Kidney glomerular epithelial cell (primary cell): Measurements from ENCODE around the gene IGFBP6.
"Not testable (repeated sequence)": the region's sequence is repeated elsewhere in the genome, so short reads cannot be mapped to it uniquely, and the experiment has no call there.

Experiments
- DNase-seq: peaks from one replicate; lab custom pipeline; 2025; lab: John Stamatoyannopoulos, UW

IGFBP6 gene

GRCh38 chr12:53070877-53071492, 26.5 kb upstream of the IGFBP6 start:
- no peak for DNase-seq

- DNase-seq = no peak
Measured at GRCh38 chr12:53071591-53072551, 25.6 kb upstream of the IGFBP6 start.

GRCh38 chr12:53073881-53074280, 23.6 kb upstream of the IGFBP6 start:
- DNase-seq = no peak

- DNase-seq = no peak
Measured at GRCh38 chr12:53074283-53074998, 23.0 kb upstream of the IGFBP6 start.

GRCh38 chr12:53074999-53075370, 22.5 kb upstream of the IGFBP6 start:
- DNase-seq = no peak

DNA sequence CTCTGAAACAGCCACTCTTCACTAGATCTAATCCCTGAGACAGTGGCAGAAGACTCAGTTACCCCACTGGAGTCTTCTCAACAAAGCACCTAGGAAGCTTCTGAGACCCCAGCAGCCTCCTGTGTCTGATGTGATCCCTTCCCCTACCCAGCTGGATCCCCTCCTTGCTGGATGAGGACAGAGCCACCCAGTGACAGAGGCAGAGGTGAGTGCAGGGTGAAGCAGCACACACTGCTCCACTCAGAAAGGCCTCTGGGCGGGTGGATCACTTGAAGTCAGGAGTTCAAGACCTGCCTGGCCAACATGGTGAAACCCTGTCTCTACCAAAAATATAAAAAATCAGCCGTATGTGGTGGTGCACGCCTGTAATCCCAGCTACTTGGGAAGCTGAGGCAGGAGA, 21.0 kb upstream of the IGFBP6 start:
- no peak for DNase-seq

DNA sequence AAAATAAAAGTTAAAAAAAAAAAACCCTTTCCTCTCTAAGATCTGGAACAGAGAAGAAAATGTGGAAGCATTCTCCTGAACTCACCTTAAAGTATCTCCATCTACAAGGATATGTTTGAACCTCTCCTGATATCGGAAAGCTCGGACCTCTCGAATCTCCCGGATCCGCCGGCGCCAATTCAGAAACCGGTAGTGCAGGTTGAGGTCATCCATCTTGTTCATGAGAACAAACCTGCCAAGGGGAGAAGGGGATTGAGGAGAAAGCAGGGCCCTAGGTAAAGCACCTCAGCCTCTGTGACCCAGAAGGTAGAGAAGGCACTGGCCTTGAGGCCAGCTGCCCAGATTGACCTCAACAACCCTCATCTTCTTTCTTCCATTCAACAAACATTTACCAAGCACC, 20.4 kb upstream of the IGFBP6 start:
- DNase-seq = no peak

DNA sequence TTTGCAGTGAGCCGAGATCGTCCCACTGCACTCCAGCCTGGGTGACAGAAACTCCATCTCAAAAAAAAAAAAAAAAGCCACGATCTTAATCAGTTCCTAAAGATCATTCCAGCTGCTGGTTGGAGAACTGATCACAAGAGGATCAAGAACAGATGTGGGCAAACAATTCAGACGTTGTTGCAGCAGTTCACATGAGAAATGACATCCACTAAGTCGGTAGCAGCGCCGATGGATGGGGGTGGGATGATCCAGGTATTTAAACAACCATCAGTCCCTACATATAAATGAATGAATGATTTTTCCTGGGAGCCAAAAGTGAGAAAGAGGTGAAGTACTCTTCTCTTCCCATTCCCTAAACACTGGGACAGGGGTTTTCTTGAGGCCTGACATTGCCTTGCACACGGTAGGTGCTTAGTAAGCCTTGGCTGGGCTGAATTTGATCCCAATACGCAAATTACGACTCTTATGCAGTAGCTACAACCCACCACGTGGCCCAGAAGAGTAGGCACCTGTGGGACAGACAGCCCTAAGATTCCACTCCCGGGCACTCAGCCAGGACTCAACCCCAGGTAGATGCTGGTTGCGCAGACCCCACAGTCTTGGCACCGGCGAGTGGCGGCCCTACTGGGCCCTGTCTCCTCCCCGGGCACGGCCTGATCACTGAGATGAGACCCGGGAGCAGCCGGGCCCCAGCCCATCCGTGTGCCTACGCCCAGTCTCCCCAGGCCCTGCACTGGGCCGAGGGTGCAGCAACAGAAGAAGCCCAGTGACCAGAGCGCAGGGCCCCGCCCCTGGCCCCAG, 18.8 kb upstream of the IGFBP6 start:
- DNase-seq = no peak

DNA sequence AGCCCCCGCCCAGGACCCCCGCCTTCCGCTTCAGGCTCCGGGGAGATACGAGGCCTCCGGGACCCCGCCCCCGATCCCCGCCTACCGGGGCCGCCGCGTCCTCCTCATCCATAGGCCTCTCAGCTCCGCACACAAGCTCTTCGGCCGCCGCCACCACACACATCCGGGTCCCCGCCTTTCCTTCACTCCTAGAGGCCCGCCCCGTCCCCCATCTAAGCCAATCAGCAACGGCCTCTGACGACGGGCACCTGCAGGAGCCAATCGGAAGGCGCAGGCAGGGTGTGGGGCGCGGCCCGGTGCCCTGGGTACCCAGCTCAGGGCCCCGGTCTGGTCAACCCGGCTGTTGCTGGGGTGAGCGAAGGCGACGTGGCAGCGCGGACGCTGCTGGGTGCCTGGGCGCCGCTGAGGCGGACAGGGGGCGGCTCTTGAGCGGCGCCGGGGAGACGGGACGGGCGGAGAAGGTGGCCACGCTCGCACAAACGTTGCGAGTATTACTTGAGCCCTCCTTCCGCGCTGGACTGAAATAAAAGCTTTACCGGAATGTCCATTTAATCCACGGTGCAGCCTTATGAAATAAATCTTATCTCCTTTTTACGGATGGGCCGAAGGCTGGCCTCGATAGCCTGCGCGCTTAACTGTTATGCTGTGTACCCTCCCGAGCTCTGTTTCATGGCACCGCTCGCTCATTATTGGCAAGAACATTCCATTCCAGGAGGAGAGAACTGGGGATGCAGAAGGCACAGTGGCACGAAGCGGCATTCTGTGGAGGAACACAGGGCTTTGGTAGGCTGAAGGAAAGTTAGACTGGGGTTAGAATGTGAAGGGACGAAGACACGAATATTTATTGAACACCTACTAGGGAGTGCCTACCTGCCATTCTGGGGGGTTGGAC, 18.0 kb upstream of the IGFBP6 start, which contains the start of gene SPRYD3:
Gene SPRYD3, minus strand, starts transcription at position 165 of the 892 bp plus-strand sequence. Its CDS starts 57 bp downstream, at position 108.
- DNase-seq = peak; percentile 93

- DNase-seq = no peak
Measured at GRCh38 chr12:53082637-53083175, 14.8 kb upstream of the IGFBP6 start.

DNA sequence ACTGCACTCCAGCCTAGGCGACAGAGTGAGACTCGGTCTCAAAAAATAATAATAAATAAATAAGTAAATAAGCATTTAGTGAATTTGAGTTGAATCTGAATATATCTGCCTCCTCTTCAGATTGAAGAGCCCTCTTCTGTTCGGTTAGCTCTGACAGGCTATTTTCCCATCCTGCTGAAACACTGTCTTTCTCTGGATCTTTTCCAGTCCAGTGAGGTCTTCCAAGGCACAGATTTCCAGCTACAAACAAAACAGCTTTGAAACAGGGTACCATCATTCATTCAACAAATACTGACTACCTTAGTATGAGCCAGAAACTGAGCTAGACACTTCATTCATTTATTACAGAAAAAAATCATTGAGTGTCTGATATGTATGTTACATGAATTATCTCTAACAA, 11.1 kb upstream of the IGFBP6 start:
- DNase-seq = no peak

DNA sequence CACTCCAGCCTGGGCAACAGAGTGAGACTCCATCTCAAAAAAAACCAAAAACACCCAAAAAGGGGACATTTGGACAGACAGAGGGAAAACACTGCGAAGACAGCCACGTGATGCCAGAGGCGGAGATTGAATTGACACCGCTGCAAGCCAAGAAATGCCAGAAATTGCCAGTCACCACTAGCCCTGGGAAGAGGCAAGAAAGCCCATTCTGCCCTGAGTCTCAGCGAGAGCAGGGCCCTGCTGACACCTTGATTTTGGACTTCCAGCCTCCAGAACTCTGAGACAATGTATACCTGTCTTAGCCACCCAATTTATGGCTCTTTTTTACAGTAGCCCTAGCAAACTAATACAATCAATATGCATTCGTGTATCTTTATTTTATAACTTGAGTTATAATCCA, 7.4 kb upstream of the IGFBP6 start:
- DNase-seq = no peak

GRCh38 chr12:53090554-53090953, 6.9 kb upstream of the IGFBP6 start:
- DNase-seq = no peak

- no peak for DNase-seq
Measured at GRCh38 chr12:53091756-53092155, 5.7 kb upstream of the IGFBP6 start.

DNA sequence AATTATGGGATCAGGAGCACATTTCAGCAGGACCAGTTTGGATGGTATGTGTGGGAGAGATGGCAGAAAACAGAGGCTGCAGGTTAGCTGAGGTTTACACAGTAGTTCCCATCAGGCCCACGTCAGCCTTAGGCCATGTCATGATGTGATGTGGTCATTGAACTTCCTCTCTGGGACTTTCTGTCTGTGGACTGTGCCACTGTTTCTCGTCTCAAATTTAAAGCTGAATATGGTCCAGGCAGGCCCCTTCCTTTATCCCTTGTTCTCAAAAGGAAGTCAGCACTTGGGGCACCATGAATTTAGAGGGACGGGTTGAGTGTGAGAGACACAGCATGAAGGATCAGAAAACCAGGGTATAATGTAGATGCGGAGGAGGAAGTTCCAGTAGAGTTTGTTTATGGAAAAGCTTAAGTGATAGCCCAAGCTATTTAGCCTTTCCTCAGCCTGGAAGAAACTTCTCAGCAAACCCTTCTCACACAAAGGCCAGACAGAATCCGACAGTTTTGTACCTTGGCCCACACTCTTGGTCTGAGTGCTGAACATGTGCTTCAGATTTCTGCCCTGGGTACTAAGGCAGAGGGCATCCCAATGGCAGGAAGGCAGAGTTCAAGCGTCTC, 3.6 kb upstream of the IGFBP6 start:
- no peak for DNase-seq

DNA sequence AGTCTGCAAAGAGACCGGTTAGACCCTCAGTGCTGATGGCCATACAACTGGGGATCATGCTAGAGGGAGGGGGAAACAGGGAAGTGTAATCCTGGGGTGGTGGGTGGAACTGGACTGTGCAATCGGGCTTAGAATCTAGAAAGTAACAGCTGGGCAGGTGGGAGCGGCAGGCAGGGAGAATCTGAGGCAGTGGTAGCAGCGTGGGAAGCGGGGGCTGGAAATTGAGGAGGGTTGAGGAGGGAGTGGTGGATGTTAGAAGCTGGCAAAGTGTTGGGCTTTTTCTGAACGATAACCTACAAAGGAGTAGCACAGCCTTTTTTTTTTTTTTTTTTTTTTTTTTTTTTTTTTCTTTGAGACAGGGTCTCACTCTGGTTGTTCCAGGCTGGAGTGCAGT, 3.1 kb upstream of the IGFBP6 start:
- no peak for DNase-seq

DNA sequence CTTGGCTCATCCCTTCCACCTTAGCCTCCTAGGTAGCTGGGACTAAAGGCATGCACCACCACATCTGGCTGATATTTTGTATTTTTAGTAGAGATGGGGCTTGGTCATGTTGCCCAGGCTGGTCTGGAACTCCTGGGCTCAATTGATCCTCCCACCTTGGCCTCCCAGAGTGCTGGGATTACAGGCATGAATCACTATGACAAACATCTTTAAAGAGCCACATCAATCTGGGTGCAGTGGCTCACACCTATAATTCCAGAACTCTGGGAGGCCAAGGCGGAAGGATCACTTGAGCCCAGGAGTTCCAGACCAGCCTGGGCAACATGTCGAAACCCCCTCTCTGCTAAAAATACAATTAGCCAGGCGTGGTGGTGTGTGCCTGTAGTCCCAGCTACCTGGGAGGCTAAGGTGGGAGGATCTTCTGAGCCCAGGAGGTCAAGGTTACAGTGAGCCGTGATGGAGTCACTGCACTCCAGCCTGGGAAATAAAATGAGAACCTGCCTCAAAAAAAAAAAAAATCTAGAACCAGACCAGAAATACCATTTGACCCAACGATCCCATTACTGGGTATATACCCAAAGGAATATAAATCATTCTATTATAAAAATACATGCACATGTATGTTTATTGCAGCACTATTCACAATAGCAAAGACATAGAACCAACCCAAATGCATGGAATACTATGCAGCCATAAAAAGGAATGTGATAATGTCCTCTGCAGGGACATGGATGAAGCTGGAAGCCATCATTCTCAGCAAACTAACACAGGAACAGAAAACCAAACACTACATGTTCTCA, 2.5 kb upstream of the IGFBP6 start:
- not testable (repeated sequence) for DNase-seq

GRCh38 chr12:53095596-53095895, 1.9 kb upstream of the IGFBP6 start:
- not testable (repeated sequence) for DNase-seq

DNA sequence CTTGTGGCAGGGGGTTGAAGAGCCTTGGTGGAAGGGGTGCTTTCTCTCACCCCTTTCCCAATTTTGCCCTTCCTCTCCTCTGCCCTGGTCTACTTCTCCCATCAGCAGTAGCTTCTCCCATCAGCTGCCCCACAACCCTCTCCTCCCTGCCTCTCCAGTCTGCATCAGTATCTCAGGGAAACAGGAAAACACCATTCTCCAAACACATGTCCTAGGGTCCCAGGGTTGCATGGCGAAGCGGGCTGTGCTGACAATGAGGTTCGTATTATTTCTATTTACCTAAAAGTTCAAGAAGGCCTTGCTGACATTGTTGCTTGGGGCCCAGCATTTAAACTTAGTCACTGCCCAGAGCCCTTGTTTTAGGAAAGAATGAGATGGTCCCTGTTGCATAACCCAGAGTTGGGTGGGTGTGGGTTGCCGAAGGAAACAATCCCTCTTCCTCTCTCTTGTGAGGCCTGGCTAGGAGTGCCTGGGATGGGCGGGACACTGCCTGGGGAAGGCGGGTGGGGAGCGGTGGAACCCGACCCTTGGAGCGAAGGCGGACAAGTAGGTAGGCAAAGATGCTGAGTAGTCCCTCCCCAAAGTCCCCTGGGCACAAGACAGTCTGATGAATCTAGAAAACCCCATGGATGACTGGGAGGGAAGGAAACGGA, 1.3 kb upstream of the IGFBP6 start:
- DNase-seq = no peak
